ENCODE data around the gene TSPO.
A peak's percentile ranks its signal among the peaks of the same experiment; 100 is the strongest.

TSPO gene

GRCh38 chr22:43160497-43161126 is 9.3 kb downstream of the TSPO start:
- Histone ChIP-seq H3K27ac (ENCODE audit: low read depth, low read length) (no peak overlapping the region), H3K36me3 (ENCODE audit: insufficient read depth, low read length) (no peaks in the 10 kb centered on the region), H3K4me1 (ENCODE audit: insufficient read depth, low read length) (no peaks in the 10 kb centered on the region), H3K4me3 (ENCODE audit: low read length) (no peak overlapping the region), H3K27me3 (ENCODE audit: insufficient read depth, low read length) (no peaks in the 10 kb centered on the region), H3K9ac (ENCODE audit: low read depth, low read length) (no peak overlapping the region), H3K9me3 (ENCODE audit: insufficient read depth, low read depth, low read length) (no peaks in the 10 kb centered on the region)
- 92% methylated on average over 8 of the region's 8 CpGs for WGBS

- Histone ChIP-seq H3K27me3 (ENCODE audit: insufficient read depth, low read length) (no peaks in the 10 kb centered on the region), H3K36me3 (ENCODE audit: insufficient read depth, low read length) (peaks cover 8% of the 10 kb centered on the region), H3K9ac (ENCODE audit: low read depth, low read length) (no peak overlapping the region), H3K9me3 (ENCODE audit: insufficient read depth, low read depth, low read length) (no peaks in the 10 kb centered on the region), H3K4me1 (ENCODE audit: insufficient read depth, low read length) (no peaks in the 10 kb centered on the region), H3K4me3 (ENCODE audit: low read length) (no peak overlapping the region), H3K27ac (ENCODE audit: low read depth, low read length) (no peak overlapping the region)
- WGBS, result 96% methylated on average over 24 of the region's 24 CpGs
These were observed 11.2 kb downstream of the TSPO start for GRCh38 chr22:43162412-43163150.

GRCh38 chr22:43163241-43163795 is 12.0 kb downstream of the TSPO start:
- no peaks in the 10 kb centered on the region for H3K9me3 ChIP-seq (ENCODE audit: insufficient read depth, low read depth, low read length)
- H3K4me1 ChIP-seq (ENCODE audit: insufficient read depth, low read length), result no peaks in the 10 kb centered on the region
- H3K36me3 ChIP-seq (ENCODE audit: insufficient read depth, low read length), result peaks cover 14% of the 10 kb centered on the region
- no peak overlapping the region for H3K4me3 ChIP-seq (ENCODE audit: low read length)
- H3K27ac ChIP-seq (ENCODE audit: low read depth, low read length), result no peak overlapping the region
- H3K9ac ChIP-seq (ENCODE audit: low read depth, low read length), result no peak overlapping the region
- H3K27me3 ChIP-seq (ENCODE audit: insufficient read depth, low read length), result no peaks in the 10 kb centered on the region
- WGBS, result 90% methylated on average over 18 of the region's 18 CpGs

GRCh38 chr22:43164636-43165035 is 13.3 kb downstream of the TSPO start:
- Histone ChIP-seq H3K27ac (ENCODE audit: low read depth, low read length) (no peak overlapping the region), H3K9me3 (ENCODE audit: insufficient read depth, low read depth, low read length) (no peaks in the 10 kb centered on the region), H3K4me1 (ENCODE audit: insufficient read depth, low read length) (no peaks in the 10 kb centered on the region), H3K27me3 (ENCODE audit: insufficient read depth, low read length) (no peaks in the 10 kb centered on the region), H3K36me3 (ENCODE audit: insufficient read depth, low read length) (peaks cover 26% of the 10 kb centered on the region), H3K9ac (ENCODE audit: low read depth, low read length) (peak overlapping the region; percentile 12; the same call in 1 of the 2 replicates), H3K4me3 (ENCODE audit: low read length) (no peak overlapping the region)
- WGBS, result 74% methylated on average over 16 of the region's 16 CpGs

- Histone ChIP-seq H3K9me3 (ENCODE audit: insufficient read depth, low read depth, low read length) (no peaks in the 10 kb centered on the region), H3K4me3 (ENCODE audit: low read length) (no peak overlapping the region), H3K27me3 (ENCODE audit: insufficient read depth, low read length) (no peaks in the 10 kb centered on the region), H3K27ac (ENCODE audit: low read depth, low read length) (no peak overlapping the region), H3K36me3 (ENCODE audit: insufficient read depth, low read length) (peaks cover 42% of the 10 kb centered on the region), H3K4me1 (ENCODE audit: insufficient read depth, low read length) (no peaks in the 10 kb centered on the region), H3K9ac (ENCODE audit: low read depth, low read length) (no peak overlapping the region)
- WGBS, result 90% methylated on average over 23 of the region's 23 CpGs
These were observed 15.0 kb downstream of the TSPO start for GRCh38 chr22:43166132-43166930.

GRCh38 chr22:43167001-43167589 is 15.7 kb downstream of the TSPO start:
- Histone ChIP-seq H3K27ac (ENCODE audit: low read depth, low read length) (no peak overlapping the region), H3K36me3 (ENCODE audit: insufficient read depth, low read length) (peaks cover 50% of the 10 kb centered on the region), H3K4me3 (ENCODE audit: low read length) (no peak overlapping the region), H3K27me3 (ENCODE audit: insufficient read depth, low read length) (no peaks in the 10 kb centered on the region), H3K9me3 (ENCODE audit: insufficient read depth, low read depth, low read length) (no peaks in the 10 kb centered on the region), H3K4me1 (ENCODE audit: insufficient read depth, low read length) (no peaks in the 10 kb centered on the region), H3K9ac (ENCODE audit: low read depth, low read length) (no peak overlapping the region)
- 95% methylated on average over 19 of the region's 19 CpGs for WGBS

- no peaks in the 10 kb centered on the region for H3K9me3 ChIP-seq (ENCODE audit: insufficient read depth, low read depth, low read length)
- H3K27ac ChIP-seq (ENCODE audit: low read depth, low read length), result no peak overlapping the region
- H3K27me3 ChIP-seq (ENCODE audit: insufficient read depth, low read length), result no peaks in the 10 kb centered on the region
- H3K9ac ChIP-seq (ENCODE audit: low read depth, low read length), result no peak overlapping the region
- no peaks in the 10 kb centered on the region for H3K4me1 ChIP-seq (ENCODE audit: insufficient read depth, low read length)
- no peak overlapping the region for H3K4me3 ChIP-seq (ENCODE audit: low read length)
- H3K36me3 ChIP-seq (ENCODE audit: insufficient read depth, low read length), result peaks cover 64% of the 10 kb centered on the region
- WGBS, result 93% methylated on average over 25 of the region's 25 CpGs
These were observed 17.3 kb downstream of the TSPO start for GRCh38 chr22:43168471-43169309.

- Histone ChIP-seq H3K9me3 (ENCODE audit: insufficient read depth, low read depth, low read length) (no peaks in the 10 kb centered on the region), H3K9ac (ENCODE audit: low read depth, low read length) (no peak overlapping the region), H3K4me1 (ENCODE audit: insufficient read depth, low read length) (no peaks in the 10 kb centered on the region), H3K4me3 (ENCODE audit: low read length) (no peak overlapping the region), H3K27ac (ENCODE audit: low read depth, low read length) (no peak overlapping the region), H3K36me3 (ENCODE audit: insufficient read depth, low read length) (peaks cover 72% of the 10 kb centered on the region), H3K27me3 (ENCODE audit: insufficient read depth, low read length) (no peaks in the 10 kb centered on the region)
- 91% methylated on average over 23 of the region's 23 CpGs for WGBS
These were observed 18.2 kb downstream of the TSPO start for GRCh38 chr22:43169310-43170130.

- Histone ChIP-seq H3K36me3 (ENCODE audit: insufficient read depth, low read length) (peaks cover 78% of the 10 kb centered on the region), H3K9me3 (ENCODE audit: insufficient read depth, low read depth, low read length) (no peaks in the 10 kb centered on the region), H3K9ac (ENCODE audit: low read depth, low read length) (no peak overlapping the region), H3K4me1 (ENCODE audit: insufficient read depth, low read length) (no peaks in the 10 kb centered on the region), H3K27ac (ENCODE audit: low read depth, low read length) (no peak overlapping the region), H3K27me3 (ENCODE audit: insufficient read depth, low read length) (no peaks in the 10 kb centered on the region), H3K4me3 (ENCODE audit: low read length) (no peak overlapping the region)
- 97% methylated on average over 9 of the region's 9 CpGs for WGBS
These were observed 18.7 kb downstream of the TSPO start for GRCh38 chr22:43170131-43170480.

GRCh38 chr22:43171019-43171491 is 19.7 kb downstream of the TSPO start:
- Histone ChIP-seq H3K9ac (ENCODE audit: low read depth, low read length) (no peak overlapping the region), H3K4me1 (ENCODE audit: insufficient read depth, low read length) (no peaks in the 10 kb centered on the region), H3K27ac (ENCODE audit: low read depth, low read length) (no peak overlapping the region), H3K27me3 (ENCODE audit: insufficient read depth, low read length) (no peaks in the 10 kb centered on the region), H3K4me3 (ENCODE audit: low read length) (no peak overlapping the region), H3K36me3 (ENCODE audit: insufficient read depth, low read length) (peaks cover 87% of the 10 kb centered on the region), H3K9me3 (ENCODE audit: insufficient read depth, low read depth, low read length) (no peaks in the 10 kb centered on the region)
- 91% methylated on average over 14 of the region's 14 CpGs for WGBS
